ENCODE data around the gene KCNQ2. TPM values are rescaled to one million over a fixed set of nuclear protein-coding genes. Genes with fewer than 3 reads are reported as not detected.

Gene KCNQ2
- total RNA-seq, 4 donors from 2014 or later, result 0.76 TPM; not detected in 3

- H3K27me3 ChIP-seq, result peaks cover 92% of the 10 kb centered on the region
- no peaks in the 10 kb centered on the region for H3K36me3 ChIP-seq
- TF ChIP-seq EP300 (IDR thresholded peaks at IDR 0.05), result no peak
- TF ChIP-seq POLR2A (IDR thresholded peaks at IDR 0.05), result no peak
- TF ChIP-seq POLR2AphosphoS5 (IDR thresholded peaks at IDR 0.05), result no peak
- no peak for TF ChIP-seq CTCF (IDR thresholded peaks at IDR 0.05)
- no peak overlapping the region for H3K27ac ChIP-seq
- H3K9me3 ChIP-seq, result no peaks in the 10 kb centered on the region
- peaks cover 6% of the 10 kb centered on the region for H3K4me1 ChIP-seq
- WGBS, result 72% methylated on average over 12 of the region's 12 CpGs
- no peak overlapping the region for H3K4me3 ChIP-seq
- DNase-seq (ENCODE audit: low spot score in 2 of 2), result no peak
Measured at GRCh38 chr20:63396300-63396699, 76.2 kb downstream of the KCNQ2 start.

- 70% methylated on average over 14 of the region's 14 CpGs for WGBS
- H3K27me3 ChIP-seq, result peaks cover 87% of the 10 kb centered on the region
- H3K27ac ChIP-seq, result no peak overlapping the region
- H3K4me1 ChIP-seq, result peaks cover 6% of the 10 kb centered on the region
- no peaks in the 10 kb centered on the region for H3K9me3 ChIP-seq
- H3K36me3 ChIP-seq, result no peaks in the 10 kb centered on the region
- no peak overlapping the region for H3K4me3 ChIP-seq
- no peak for DNase-seq (ENCODE audit: low spot score in 2 of 2)
- TF ChIP-seq CTCF (IDR thresholded peaks at IDR 0.05) (no peak), POLR2AphosphoS5 (IDR thresholded peaks at IDR 0.05) (no peak), EP300 (IDR thresholded peaks at IDR 0.05) (no peak), POLR2A (IDR thresholded peaks at IDR 0.05) (no peak)
Measured at GRCh38 chr20:63395723-63396122, 76.7 kb downstream of the KCNQ2 start.

- H3K9me3 ChIP-seq, result no peaks in the 10 kb centered on the region
- 68% methylated on average over 14 of the region's 22 CpGs for WGBS
- TF ChIP-seq EP300 (IDR thresholded peaks at IDR 0.05) (no peak), POLR2AphosphoS5 (IDR thresholded peaks at IDR 0.05) (no peak), POLR2A (IDR thresholded peaks at IDR 0.05) (no peak), CTCF (IDR thresholded peaks at IDR 0.05) (no peak)
Measured at GRCh38 chr20:63394920-63395455, 77.5 kb downstream of the KCNQ2 start.

GRCh38 chr20:63394069-63394919 lies 78.2 kb downstream of the KCNQ2 start:
- DNase-seq (ENCODE audit: low spot score in 2 of 2), result no peak
- Histone ChIP-seq H3K4me1 (peaks cover 6% of the 10 kb centered on the region), H3K36me3 (no peaks in the 10 kb centered on the region), H3K27ac (no peak overlapping the region), H3K4me3 (no peak overlapping the region), H3K27me3 (peaks cover 76% of the 10 kb centered on the region), H3K9me3 (no peaks in the 10 kb centered on the region)
- TF ChIP-seq POLR2A (IDR thresholded peaks at IDR 0.05), result no peak
- WGBS, result 30% methylated on average over 6 of the region's 32 CpGs

More at GRCh38 chr20:63394920-63395455, 77.5 kb downstream of the KCNQ2 start:
- H3K36me3 ChIP-seq, result no peaks in the 10 kb centered on the region
- peaks cover 6% of the 10 kb centered on the region for H3K4me1 ChIP-seq
- no peak for DNase-seq (ENCODE audit: low spot score in 2 of 2)
- H3K27ac ChIP-seq, result no peak overlapping the region
- peaks cover 83% of the 10 kb centered on the region for H3K27me3 ChIP-seq
- no peak overlapping the region for H3K4me3 ChIP-seq

- H3K4me1 ChIP-seq, result peaks cover 6% of the 10 kb centered on the region
- no peaks in the 10 kb centered on the region for H3K36me3 ChIP-seq
- peaks cover 69% of the 10 kb centered on the region for H3K27me3 ChIP-seq
- no peak overlapping the region for H3K27ac ChIP-seq
- H3K9me3 ChIP-seq, result no peaks in the 10 kb centered on the region
- no CpG with 5 or more reads among the region's 17 CpGs for WGBS
- no peak for TF ChIP-seq EP300 (IDR thresholded peaks at IDR 0.05)
- DNase-seq (ENCODE audit: low spot score in 2 of 2), result no peak
- H3K4me3 ChIP-seq, result no peak overlapping the region
Measured at GRCh38 chr20:63393566-63393965, 78.9 kb downstream of the KCNQ2 start.
